VCaP (cell line): ENCODE results near the gene DR1.

ENCODE experiments used
- H3K27ac ChIP-seq: fragments of 450-650 bp; 2 replicates; pipeline ENCODE4 v1.5.1; 2017
- TF ChIP-seq, protein P1 (sequence below): fragments of 450-650 bp; conservative IDR thresholded peaks from 2 replicates; pipeline ENCODE4 v1.5.1; 2017; ENCODE audit warnings: mild to moderate bottlenecking, moderate library complexity

Gene DR1

DNA sequence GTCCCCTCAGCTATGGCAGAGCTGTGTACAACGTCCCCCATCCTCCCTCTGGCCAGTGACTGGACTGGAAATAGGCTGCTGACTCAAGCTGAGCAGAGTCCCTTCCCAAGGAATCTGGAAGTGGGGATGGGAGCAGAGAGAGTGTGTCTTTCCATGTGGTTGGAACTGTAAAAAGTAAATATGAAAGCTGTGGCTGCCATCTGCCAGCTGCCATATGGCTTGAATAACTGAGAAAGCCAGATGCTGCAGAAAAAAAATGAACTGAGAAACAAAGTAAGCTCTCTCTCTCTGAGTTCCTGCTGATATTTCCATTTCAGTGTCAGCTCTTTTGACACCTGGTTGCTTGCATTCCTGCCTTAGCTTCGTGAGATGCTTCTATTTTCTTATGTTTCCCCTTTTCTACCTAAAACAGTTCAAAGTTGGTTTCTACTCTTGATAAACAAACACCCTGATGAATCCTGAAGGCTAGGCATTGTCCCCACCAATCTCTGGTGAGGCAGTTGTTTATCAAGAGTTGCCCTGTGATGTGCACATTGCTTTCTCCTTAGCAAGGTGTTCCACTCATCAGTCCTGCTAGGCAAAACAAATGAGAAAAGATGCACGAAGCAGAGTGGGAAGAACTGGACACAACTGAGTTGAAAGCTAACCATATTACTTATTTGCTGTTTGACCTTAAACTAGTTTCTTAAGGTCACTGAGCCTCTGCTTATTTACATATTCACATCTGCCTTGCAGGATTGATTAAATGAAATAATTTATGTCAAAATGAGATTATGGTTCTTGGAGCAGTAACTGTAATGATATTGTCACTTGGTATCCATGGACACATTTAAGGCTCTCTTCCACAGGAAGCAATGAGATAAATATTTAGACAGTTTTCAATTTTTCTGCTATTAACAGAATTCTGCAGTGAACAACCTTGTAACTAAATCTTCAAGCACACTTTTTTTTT is 16.6 kb upstream of the DR1 start:
- TF ChIP-seq, protein P1, sequence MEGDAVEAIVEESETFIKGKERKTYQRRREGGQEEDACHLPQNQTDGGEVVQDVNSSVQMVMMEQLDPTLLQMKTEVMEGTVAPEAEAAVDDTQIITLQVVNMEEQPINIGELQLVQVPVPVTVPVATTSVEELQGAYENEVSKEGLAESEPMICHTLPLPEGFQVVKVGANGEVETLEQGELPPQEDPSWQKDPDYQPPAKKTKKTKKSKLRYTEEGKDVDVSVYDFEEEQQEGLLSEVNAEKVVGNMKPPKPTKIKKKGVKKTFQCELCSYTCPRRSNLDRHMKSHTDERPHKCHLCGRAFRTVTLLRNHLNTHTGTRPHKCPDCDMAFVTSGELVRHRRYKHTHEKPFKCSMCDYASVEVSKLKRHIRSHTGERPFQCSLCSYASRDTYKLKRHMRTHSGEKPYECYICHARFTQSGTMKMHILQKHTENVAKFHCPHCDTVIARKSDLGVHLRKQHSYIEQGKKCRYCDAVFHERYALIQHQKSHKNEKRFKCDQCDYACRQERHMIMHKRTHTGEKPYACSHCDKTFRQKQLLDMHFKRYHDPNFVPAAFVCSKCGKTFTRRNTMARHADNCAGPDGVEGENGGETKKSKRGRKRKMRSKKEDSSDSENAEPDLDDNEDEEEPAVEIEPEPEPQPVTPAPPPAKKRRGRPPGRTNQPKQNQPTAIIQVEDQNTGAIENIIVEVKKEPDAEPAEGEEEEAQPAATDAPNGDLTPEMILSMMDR = no peak
- no peak overlapping the region for H3K27ac ChIP-seq

DNA sequence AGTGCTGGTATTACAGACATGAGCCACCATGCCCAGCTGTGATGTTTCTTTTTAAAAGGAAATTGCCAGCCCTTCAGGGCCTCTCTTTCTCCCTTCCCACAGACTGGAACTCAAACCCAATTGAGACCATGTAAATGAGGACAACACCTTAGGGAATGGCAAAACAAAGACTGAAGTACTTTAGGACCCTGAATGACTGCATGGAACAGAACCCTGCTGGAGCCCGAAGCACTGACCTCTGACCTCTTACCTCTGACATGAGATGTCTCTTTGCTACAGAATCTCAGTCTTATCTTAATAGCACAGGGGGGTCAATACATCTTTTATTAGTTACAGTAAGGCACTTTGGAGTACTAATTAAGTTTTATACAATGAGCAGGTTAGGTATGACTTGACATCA is 15.5 kb upstream of the DR1 start:
- TF ChIP-seq, protein P1 = no peak

DNA sequence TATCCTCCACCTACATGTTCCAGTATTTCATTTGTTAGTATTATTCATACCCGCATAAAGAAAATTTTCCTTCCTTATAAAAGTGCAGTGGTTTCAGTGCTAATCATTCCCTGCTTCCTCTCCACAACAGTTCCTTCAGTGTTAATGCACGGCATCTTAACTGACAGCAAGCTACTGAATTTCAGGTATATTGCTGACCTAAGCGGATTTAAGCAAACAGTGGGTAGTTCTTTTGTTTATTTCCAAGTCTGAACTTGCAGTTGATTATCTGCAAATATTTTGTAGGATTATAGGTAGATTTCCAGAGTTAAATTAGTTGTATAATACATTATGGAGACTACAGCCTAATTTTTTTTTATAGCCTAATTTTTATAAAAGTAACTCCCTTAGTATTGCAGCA is 15.1 kb upstream of the DR1 start:
- TF ChIP-seq, protein P1 = no peak
- H3K27ac ChIP-seq = no peak overlapping the region

More for the DNA sequence above, 15.5 kb upstream of the DR1 start:
- no peak overlapping the region for H3K27ac ChIP-seq

DNA sequence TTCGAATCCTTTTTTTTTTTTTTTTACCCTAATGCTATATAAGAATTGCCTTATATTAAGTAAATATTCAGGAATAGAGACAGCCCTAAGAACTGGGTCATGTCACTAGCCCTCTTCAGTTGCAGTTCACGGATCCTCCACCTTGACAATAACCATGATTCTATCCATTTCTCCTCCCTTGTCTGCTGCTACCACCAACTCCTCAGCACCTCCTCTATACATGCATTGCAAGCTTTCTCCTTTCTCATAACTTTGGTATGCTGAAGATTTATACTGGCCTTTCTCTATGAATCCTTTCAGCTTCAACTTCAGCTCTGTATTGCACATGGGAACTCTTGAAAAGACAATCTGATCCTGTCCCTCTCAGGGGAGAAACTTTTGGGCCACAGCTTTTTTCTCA is 14.3 kb upstream of the DR1 start:
- H3K27ac ChIP-seq = no peak overlapping the region
- TF ChIP-seq, protein P1 = no peak

DNA sequence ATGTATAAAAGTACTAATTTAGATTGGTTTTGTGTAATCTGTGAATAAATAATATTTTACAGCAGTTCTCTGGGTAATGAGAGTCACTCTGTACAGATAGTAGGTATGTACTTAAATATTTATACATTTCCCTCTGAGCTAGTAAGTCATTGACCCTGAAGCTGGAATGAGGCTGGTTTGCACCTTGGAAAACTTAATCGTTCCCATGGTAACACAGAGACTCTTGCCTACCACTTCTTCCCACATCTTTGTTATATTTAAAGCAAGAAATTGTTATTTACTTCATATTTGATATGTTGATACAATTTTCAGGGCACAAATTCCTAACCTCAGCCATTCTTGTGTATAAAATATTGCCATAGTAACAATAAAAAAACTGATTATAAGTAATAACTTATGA is 13.3 kb upstream of the DR1 start:
- TF ChIP-seq, protein P1 = no peak
- no peak overlapping the region for H3K27ac ChIP-seq

DNA sequence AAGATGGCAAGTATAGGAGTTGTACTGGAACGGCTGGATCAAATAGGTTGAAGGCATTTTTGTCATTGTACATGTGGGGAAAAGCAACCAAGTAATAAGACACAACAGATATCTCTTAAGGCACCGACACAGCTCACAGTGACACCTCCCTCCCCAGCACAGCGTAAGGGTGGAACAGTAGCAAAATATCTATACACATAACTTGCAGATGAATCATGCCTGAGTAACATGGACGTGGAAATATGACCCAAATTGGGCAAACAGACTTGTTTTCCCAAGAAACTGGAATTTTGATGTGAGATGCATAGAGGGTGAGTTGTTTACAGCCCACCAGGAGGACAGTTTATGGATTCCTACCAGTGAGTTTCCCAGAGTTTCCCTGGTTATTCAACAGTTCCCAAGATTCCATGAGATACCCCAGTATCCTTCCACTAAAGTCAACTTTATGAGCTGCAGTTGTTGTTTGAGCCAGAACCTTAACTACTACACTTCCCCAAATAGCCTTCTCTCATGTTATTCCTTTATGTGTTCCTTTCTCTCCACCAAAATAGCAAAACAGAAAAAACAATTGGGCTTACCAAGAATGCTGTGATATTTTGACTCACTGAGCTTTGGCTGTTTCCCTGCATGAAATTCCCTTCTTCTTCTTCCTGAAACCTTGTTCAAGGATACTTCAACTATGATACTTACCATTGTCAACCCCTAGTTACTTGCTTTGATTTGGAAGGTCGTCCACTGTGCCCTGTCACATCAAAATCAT is 7.1 kb upstream of the DR1 start:
- TF ChIP-seq, protein P1 = no peak

DNA sequence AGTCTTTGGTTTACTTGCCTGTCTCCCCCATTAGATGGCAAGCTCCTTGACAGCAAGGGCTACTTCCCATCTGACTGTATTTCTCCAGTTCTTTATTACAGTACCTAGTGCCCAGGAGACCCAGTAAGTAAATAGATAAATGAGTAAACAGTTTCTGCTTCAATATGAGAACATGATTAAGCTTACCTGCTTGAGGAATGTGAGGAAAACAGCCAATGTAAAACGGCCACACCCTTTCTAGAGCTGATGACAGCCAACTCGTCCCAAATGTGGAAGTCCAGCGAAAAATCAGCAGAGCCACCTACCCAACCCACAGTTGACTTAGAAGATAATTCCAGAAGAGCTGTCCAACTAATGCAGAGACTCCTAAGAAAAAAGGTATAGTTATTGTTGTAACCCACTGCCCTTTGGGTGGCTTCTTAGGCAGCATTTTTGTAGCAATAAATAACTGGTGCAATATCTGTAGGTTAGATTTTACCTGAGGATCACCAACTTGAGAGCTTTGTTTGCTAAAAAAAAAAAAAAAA is 6.5 kb upstream of the DR1 start:
- no peak overlapping the region for H3K27ac ChIP-seq
- TF ChIP-seq, protein P1 = no peak

More for the DNA sequence above, 7.1 kb upstream of the DR1 start:
- H3K27ac ChIP-seq = no peak overlapping the region
